HG02588 (cell line): ENCODE measurements around the gene EMSY.

Experiments
- ATAC-seq: cut with Tn5 transposase; IDR thresholded peaks from one replicate; pipeline ENCODE4 v1.9.1; 2021; ENCODE audit warnings: mild to moderate bottlenecking, moderate library complexity; ENCODE audit not compliant: unreplicated experiment

The EMSY gene

GRCh38 chr11:76515494-76515893, 70.7 kb downstream of the EMSY start:
- ATAC-seq: no peak

DNA sequence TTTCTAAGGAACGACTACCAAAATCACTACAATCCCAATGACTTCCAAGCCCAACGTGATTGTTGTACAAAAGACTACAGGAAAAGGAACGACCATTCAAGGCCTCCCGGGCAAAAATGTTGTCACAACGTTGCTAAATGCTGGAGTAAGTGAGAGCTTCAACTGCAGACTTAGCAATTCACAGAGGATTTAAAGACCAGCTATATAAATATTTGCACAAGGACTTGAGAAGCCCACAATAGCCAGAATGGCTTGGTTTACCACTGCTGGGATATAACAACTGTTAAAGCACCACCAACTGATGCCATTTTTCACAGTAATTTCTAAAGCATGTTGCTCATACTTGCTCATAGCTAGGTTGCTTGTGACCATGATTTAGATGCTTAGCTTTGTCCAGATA, 78.3 kb downstream of the EMSY start:
- no peak for ATAC-seq

DNA sequence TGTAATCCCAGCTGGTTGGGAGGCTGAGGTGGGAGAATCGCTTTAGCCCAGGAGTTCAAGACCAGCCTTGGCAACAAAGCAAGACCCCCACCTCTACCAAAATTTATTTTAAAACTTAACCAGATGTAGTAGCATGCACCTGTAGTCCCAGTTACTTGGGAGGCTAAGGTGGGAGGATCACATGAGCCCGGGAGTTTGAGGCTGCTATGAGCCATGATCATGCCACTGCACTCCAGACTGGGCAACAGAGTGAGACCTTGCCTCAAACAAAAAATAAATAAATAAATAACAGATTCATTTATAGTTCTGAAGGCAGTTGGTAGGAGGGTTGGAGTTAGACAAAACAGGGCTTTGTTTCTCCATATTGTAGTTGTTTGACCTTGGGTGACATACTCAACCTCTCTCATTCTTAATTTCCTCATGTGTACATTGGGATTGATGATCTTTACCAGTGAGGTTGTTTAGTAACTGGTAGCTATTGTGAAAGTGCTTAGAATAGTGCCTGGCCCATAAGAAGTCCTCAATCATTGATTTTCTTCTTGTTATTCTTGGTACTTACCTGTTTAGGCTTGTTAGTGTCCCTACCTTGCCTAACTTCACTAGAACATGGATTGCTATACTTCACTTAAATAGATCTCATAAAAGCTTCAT, 79.1 kb downstream of the EMSY start:
- ATAC-seq: no peak

DNA sequence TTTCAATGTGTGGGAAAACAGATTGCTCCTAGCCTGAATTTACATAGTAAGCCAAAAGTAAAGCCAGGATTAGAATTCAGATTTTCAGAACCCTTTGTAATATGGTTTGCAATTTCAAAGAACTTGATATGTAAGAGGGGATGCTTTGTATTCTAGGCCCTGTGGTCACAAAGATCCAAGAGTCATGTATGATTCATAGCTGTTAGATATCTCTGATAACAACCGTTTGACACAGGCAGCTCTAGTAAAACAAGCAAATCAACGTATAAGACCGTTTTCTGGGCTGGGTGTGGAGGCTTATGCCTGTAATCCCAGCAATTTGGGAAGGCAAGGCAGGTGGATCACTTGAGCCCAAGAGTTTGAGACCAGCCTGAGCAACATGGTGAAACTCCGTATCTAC, 79.6 kb downstream of the EMSY start:
- no peak for ATAC-seq

DNA sequence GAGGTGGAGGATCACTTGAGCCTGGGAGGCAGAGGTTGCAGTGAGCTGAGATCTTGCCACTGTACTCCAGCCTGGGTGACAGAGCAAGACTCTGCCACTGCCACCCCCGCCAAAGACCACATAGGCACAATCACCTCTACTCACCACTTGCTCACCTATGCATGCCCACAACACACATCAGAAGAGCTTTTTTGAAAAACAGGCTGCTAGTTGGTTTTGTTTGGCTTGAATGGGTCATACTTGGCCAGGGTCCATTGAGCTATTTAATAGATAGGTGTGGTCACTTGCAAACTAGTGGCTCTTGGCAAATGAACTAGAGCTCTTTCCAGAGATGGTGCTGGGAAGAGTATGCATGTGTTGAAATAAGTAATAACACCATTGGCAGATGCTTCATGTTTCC, 80.1 kb downstream of the EMSY start:
- ATAC-seq: no peak

- ATAC-seq: no peak
These were observed 82.1 kb downstream of the EMSY start for GRCh38 chr11:76526878-76527277.

DNA sequence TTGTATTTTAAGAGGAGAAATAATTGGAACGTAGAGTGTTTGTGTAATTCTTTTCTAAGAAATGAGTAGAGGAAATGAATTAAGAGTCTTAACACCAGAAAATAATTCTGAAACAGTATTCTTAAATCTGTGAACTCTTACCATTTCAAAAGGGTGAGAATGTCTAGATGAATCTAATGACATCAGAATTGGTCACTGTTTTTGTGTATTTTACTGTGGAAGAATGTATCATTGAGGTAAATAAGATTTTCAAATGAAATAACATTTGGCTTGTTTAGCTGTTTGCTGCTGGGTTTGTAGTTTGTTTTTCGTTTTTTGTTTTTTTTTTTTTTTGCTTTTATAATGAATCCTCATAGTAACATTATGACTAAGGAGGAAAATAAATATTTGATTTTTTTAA, 97.6 kb downstream of the EMSY start:
- no peak for ATAC-seq

DNA sequence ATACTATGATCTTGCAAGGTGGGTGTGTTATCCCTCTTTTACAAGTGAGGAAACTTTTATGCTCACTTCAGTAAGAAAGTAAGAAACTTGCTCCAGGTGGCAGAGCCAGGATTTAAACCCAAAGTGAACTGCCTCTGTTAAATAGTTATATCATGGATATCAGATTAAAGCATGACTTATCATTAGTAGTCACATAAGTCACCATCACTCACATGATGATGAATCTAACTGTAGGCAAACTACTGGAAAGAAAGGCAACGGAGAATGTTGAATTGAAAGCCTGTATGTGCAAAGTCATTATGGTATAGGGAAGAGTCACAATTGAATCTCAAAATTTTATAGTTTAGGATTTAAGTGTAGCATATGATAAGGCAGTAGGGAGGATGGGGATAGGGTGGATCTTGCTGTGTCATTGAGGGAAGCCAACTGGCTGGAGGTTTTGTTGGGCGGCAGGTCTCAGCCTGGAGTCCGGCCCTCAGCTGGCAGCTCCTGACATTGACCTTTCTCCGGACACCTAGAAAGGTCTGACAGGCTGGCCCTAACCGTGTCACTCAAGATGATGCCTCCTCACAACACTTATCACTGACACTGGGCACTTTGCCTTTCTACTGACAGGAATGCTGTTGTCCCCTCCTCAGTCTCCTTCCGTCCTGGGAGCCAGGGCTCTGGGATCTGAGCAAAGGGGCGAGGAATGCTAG, 98.3 kb downstream of the EMSY start:
- no peak for ATAC-seq

- no peak for ATAC-seq
These were observed 106.0 kb downstream of the EMSY start for GRCh38 chr11:76550781-76551180.

DNA sequence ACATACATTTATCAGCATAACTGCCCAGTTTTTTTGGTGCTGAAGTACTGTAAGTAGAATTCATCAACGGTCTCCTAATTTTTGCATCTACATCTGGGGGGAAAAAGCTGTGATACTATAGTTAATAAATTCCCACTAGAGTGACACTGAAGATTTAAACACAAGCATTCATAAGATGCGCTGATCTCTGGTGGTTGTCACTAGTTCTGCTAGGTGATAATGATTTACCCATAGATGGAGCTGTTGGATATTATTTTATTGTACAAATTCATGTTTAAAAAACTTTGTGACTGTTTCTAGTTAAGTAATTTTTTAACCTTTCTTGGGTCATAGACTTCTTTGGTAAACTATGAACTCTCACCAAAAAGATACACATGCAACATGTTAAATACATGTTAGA, 106.6 kb downstream of the EMSY start:
- no peak for ATAC-seq

DNA sequence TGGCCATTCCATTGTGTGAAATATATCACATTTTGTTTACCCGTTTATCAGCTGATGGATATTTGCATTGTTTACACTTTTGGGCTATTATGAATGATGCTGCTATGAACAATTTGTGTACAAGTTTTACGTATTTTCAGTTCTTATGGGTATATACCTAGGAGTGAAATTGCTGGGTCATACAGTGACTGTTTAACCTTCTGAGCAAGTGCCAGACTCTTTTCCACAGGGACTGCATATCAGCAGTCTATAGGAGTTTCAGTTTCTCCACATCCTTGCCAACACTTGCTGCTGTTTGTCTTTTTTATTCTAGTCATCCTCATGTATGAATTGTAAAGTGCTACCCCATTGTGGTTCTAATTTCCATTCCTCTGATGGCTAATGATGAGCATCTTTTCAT, 108.2 kb downstream of the EMSY start:
- ATAC-seq: no peak

DNA sequence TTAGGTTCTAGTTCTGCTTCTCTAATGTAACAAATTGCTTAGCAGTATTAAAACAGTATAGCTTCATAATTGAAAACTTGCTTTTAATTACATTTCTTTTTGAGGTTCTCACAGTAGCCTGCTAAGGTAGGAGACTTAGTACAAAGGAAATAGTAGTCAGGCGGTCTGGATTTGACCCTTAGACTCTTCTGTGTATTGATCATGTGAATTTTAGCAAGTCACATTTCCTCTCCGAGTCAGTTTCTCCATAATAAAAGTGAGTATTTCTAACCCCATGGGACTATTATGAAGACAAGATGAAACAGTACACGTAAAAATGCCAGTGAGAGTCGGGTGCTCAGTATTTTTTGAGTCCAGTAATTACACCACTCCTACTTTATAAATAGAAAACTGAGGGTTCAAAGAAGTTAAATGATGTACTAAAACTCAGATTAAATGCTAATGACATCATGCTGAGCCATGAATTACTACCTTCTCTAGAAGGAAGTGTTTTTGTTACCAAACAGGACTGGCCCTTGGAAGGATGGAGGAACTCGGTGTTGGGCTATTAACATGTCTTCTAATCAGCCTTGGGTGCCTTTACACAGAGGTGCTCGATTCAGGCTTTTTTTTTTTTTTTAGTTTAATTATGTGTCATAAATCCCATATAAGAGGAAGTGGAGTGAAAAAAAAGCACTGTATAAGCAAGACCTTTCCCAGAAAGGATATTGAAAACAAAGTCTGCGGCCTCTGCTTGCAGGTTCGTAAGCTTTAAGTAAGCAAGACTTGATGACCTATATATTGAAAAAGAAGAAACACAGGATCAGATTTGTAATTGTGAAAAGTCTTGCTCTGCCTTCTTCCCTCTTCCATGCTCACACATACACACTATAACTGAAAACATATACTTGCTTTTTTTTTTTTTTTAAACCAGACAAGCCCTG, 109.0 kb downstream of the EMSY start:
- no peak for ATAC-seq

DNA sequence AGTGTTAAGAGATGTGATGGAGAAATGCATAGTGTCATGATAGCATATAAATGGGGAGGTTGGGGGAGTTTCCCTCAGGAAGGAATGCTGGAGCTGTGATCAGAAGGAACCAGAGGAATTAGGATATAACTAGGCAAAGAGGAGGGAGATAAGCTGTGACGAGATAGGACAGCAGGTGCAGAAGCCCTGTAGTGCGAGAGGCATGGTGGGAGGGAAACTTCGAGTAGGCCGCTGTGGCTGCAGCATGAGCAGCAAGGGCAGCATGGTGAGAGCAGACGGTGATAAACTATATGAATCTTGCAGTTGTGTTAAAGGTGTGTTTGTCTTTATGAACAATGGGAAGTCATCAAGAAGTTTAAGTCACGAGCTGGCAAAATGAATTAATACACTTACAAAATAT, 109.9 kb downstream of the EMSY start:
- ATAC-seq: no peak

DNA sequence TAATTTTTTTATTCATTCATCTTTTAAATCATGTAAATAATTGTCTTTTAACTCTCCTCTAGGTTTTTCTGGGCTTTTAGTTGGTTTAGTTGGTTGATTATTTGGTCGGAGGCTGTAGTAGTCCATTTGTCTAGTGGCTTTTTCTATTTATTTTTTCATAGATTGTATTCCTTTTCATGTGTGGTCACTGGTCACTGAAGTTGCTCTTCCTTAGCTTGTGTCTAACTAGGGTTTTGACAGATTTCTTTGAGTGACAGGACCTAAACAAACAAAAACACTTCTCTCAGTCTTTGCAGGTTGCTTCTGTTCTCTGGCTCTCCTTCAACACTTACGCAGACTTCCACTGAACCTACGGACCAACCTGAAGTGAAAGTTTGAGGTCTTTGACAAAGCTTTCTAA, 112.6 kb downstream of the EMSY start:
- no peak for ATAC-seq

- ATAC-seq: no peak
These were observed 113.7 kb downstream of the EMSY start for GRCh38 chr11:76558473-76558872.

DNA sequence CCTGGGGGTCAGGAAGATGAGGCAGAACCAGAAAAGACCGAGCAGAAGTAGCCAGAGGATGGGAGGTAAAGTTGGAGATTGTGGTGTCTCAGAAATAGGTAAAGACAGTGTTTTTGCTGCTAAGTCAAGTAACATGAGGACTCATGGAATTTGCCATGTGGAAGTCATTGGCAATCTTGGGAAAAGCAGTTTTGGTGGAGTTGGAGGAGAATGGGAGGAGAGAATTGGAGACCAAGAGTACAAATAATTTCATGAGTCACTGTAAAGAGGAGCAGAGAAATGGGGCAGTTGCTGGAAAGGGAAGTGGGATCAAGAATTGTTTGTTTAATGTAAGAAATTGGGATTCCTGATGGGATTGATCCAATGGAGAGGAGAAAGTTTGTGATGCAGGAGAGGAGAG, 114.1 kb downstream of the EMSY start:
- ATAC-seq: no peak

- no peak for ATAC-seq
These were observed 114.5 kb downstream of the EMSY start for GRCh38 chr11:76559346-76559745.

DNA sequence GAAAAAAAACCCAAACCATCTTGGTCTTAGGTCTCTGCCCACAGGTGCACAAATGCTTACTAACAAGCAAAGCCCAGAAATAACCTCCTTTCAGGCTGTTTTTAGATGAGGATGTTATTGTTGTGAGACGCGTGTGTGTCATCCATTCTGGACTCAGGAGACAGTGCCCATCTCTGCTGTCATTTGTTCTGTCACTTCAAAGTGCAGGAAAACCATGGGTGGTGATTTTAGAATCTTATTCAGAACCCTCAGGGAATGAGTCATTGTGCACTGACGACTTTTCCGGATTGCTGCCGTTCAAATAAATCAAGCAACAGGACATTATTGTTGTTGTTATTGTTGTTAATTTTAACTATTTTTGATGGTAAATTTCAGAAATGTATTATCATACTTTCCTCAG, 115.4 kb downstream of the EMSY start:
- ATAC-seq: no peak

DNA sequence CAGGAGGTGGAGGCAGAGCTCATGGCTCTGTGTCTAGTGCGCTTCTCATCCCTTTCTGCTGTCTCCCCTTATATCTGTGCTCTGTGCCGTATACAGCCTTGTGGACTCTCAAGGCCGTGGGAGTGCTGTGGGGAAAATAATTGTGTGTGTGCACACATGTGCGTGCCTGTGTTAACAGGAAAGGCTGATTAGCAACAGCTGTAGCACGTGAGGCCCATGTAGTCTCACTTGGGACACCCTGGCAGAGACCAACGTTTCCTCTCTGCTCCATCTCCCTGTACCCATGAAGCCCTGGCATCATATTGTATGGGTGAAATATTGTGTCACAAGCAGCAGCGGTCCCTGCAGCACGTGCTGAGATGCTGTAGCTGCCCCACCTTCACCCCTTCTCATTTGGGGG, 116.4 kb downstream of the EMSY start:
- ATAC-seq: no peak

- ATAC-seq: no peak
These were observed 117.7 kb downstream of the EMSY start for GRCh38 chr11:76562541-76562940.

DNA sequence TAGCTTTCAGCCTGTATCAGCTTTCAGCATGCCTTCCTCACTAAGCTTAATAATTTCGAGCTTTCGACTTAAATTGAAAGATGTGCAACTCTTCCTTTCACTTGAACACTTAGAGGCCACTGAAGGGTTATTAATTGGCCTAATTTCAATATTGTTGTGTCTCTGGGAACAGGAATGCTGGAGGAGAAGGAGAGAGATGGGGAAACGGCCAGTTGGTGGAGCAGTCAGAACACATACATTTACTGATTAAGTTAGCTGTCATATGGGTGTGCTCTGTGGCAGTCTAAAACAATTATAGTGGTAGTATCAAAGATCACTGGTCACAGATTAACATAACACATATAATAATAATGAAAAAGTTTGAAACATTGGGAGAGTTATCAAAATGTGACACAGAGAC, 119.5 kb downstream of the EMSY start:
- no peak for ATAC-seq

- no peak for ATAC-seq
These were observed 122.0 kb downstream of the EMSY start for GRCh38 chr11:76566811-76567210.
